ENCODE results near the gene TTLL10.
A peak's percentile ranks its signal among the peaks of the same experiment; 100 is the strongest.

Gene TTLL10

GRCh38 chr1:1205769-1206375 lies 32.2 kb downstream of the TTLL10 start:
- no peak for DNase-seq (ENCODE audit: low read depth)
- no peak for TF ChIP-seq CTCF (IDR thresholded peaks at IDR 0.05; ENCODE audit: control insufficient read depth, insufficient read depth, low read depth, low read length, missing control alignments)
- no peak overlapping the region for H3K4me3 ChIP-seq (ENCODE audit: control insufficient read depth, low read depth, low read length)

GRCh38 chr1:1206376-1206965 lies 32.8 kb downstream of the TTLL10 start, which contains the start of gene TNFRSF18:
TSS of gene TNFRSF18 (minus strand) at chr1:1206592. CDS start at chr1:1206571, 21 bp downstream.
- TF ChIP-seq CTCF (IDR thresholded peaks at IDR 0.05; ENCODE audit: control insufficient read depth, insufficient read depth, low read depth, low read length, missing control alignments): no peak
- no peak within 1 kb of the TSS for H3K4me3 ChIP-seq (ENCODE audit: control insufficient read depth, low read depth, low read length)
- DNase-seq (ENCODE audit: low read depth): no peak

- no peak for DNase-seq (ENCODE audit: low read depth)
- no peak for TF ChIP-seq CTCF (IDR thresholded peaks at IDR 0.05; ENCODE audit: control insufficient read depth, insufficient read depth, low read depth, low read length, missing control alignments)
- H3K4me3 ChIP-seq (ENCODE audit: control insufficient read depth, low read depth, low read length): no peak overlapping the region
Observed at GRCh38 chr1:1206966-1207531, 33.4 kb downstream of the TTLL10 start.

- no peak for DNase-seq (ENCODE audit: low read depth)
- no peak overlapping the region for H3K4me3 ChIP-seq (ENCODE audit: control insufficient read depth, low read depth, low read length)
- TF ChIP-seq CTCF (IDR thresholded peaks at IDR 0.05; ENCODE audit: control insufficient read depth, insufficient read depth, low read depth, low read length, missing control alignments): no peak
Observed at GRCh38 chr1:1207571-1207892, 33.9 kb downstream of the TTLL10 start.

- DNase-seq (ENCODE audit: low read depth): no peak
- H3K4me3 ChIP-seq (ENCODE audit: control insufficient read depth, low read depth, low read length): peak overlapping the region; percentile 43
- no peak for TF ChIP-seq CTCF (IDR thresholded peaks at IDR 0.05; ENCODE audit: control insufficient read depth, insufficient read depth, low read depth, low read length, missing control alignments)
Observed at GRCh38 chr1:1208713-1209433, 35.2 kb downstream of the TTLL10 start.

GRCh38 chr1:1210726-1211540 lies 37.3 kb downstream of the TTLL10 start:
- no peak for TF ChIP-seq CTCF (IDR thresholded peaks at IDR 0.05; ENCODE audit: control insufficient read depth, insufficient read depth, low read depth, low read length, missing control alignments)
- DNase-seq (ENCODE audit: low read depth): no peak
- H3K4me3 ChIP-seq (ENCODE audit: control insufficient read depth, low read depth, low read length): no peak overlapping the region

All from AG09309 (cell line).